AG04449 (cell line): Measurements from ENCODE around the gene AJAP1.

Experiments
- CTCF ChIA-PET: fragments of 350-600 bp; formaldehyde crosslinking; extraction: SDS; loops from one replicate; lab custom pipeline; 2021; ENCODE audit warnings: antibody characterized with exemption; lab: Yijun Ruan, JAX
- POLR2A ChIA-PET: fragments of 400-600, 350-600 bp; formaldehyde crosslinking; extraction: SDS; loops from one replicate; lab custom pipeline; 2020; ENCODE audit warnings: antibody characterized with exemption, inconsistent platforms; lab: Yijun Ruan, JAX
- DNase-seq: peaks from one replicate; pipeline ENCODE4 v3.0.0-alpha.2; 2010; ENCODE audit warnings: low read depth, low spot score
- H3K4me3 ChIP-seq: 2 replicates; pipeline ENCODE4 v1.5.1; 2011; ENCODE audit warnings: low read depth, mild to moderate bottlenecking, control low read depth, low read length
- CTCF ChIP-seq: IDR thresholded peaks from one replicate; pipeline ENCODE4 v1.5.1; 2011; ENCODE audit warnings: mild to moderate bottlenecking, moderate library complexity, low read length, control low read depth, inconsistent platforms; ENCODE audit not compliant: insufficient read depth; ENCODE audit errors: missing control alignments

AJAP1 gene

GRCh38 chr1:4771721-4772120 lies 117.3 kb downstream of the AJAP1 start:
- ChIA-PET CTCF (no interaction called here), POLR2A (no interaction called here)
- no peak overlapping the region for H3K4me3 ChIP-seq
- no peak for DNase-seq
- TF ChIP-seq CTCF: no peak

GRCh38 chr1:4772294-4773010 lies 118.0 kb downstream of the AJAP1 start:
- ChIA-PET CTCF (no interaction called here), POLR2A (no interaction called here)
- no peak for DNase-seq
- TF ChIP-seq CTCF: no peak
- no peak overlapping the region for H3K4me3 ChIP-seq

- no peak for DNase-seq
- ChIA-PET POLR2A (no interaction called here), CTCF (no interaction called here)
- no peak overlapping the region for H3K4me3 ChIP-seq
- TF ChIP-seq CTCF: no peak
These were observed 118.8 kb downstream of the AJAP1 start for GRCh38 chr1:4773226-4773625.

- CTCF ChIA-PET: no interaction called here
These were observed 121.1 kb downstream of the AJAP1 start for GRCh38 chr1:4775506-4775905.

GRCh38 chr1:4778056-4778455 lies 123.6 kb downstream of the AJAP1 start:
- CTCF ChIA-PET: no interaction called here
- no peak overlapping the region for H3K4me3 ChIP-seq
- DNase-seq: no peak
- POLR2A ChIA-PET: no interaction called here
- no peak for TF ChIP-seq CTCF

More at GRCh38 chr1:4775506-4775905, 121.1 kb downstream of the AJAP1 start:
- no peak overlapping the region for H3K4me3 ChIP-seq
- POLR2A ChIA-PET: no interaction called here
- no peak for DNase-seq
- TF ChIP-seq CTCF: no peak

- ChIA-PET CTCF (no interaction called here), POLR2A (no interaction called here)
- no peak for DNase-seq
- no peak for TF ChIP-seq CTCF
- no peak overlapping the region for H3K4me3 ChIP-seq
These were observed 127.2 kb downstream of the AJAP1 start for GRCh38 chr1:4781646-4782045.
